OCI-LY1 (cell line): ENCODE measurements around the gene AGPAT3.

Experiments used
- H2AFZ ChIP-seq: fragments of 200-600 bp; sonication (generic), shearing (Covaris generic); 2 replicates; pipeline ENCODE4 v1.6.0; 2014; ENCODE audit warnings: antibody characterized with exemption, mild to moderate bottlenecking, low read length
- H3F3A ChIP-seq: fragments of 200-600 bp; sonication (generic), shearing (Covaris generic); 2 replicates; pipeline ENCODE4 v1.6.0; 2014; ENCODE audit warnings: mild to moderate bottlenecking, antibody characterized with exemption, low read length, moderate library complexity; ENCODE audit not compliant: insufficient read depth
- H3K27ac ChIP-seq: fragments of 200-600 bp; sonication (generic); 2 replicates; pipeline ENCODE4 v1.5.1; 2014; ENCODE audit warnings: low read length, mixed run types, mild to moderate bottlenecking, low read depth; ENCODE audit not compliant: poor library complexity, severe bottlenecking
- H3K27me3 ChIP-seq: fragments of 200-600 bp; sonication (generic); 2 replicates; pipeline ENCODE4 v1.6.0; 2014; ENCODE audit warnings: antibody characterized with exemption, mild to moderate bottlenecking, low read length, moderate library complexity; ENCODE audit not compliant: insufficient read depth
- H3K36me3 ChIP-seq: fragments of 200-600 bp; sonication (generic); 2 replicates; pipeline ENCODE4 v1.6.1; 2014; ENCODE audit warnings: mild to moderate bottlenecking, antibody characterized with exemption, low read length, moderate library complexity, mixed read lengths; ENCODE audit not compliant: insufficient read depth
- H3K4me1 ChIP-seq: fragments of 200-600 bp; sonication (generic); 2 replicates; pipeline ENCODE4 v1.5.1; 2014; ENCODE audit warnings: mild to moderate bottlenecking, low read length, moderate library complexity; ENCODE audit not compliant: insufficient read depth, severe bottlenecking
- H3K4me2 ChIP-seq: fragments of 200-600 bp; sonication (generic), shearing (Covaris generic); 2 replicates; pipeline ENCODE4 v1.6.1; 2014; ENCODE audit warnings: low read length
- H3K4me3 ChIP-seq: fragments of 200-600 bp; sonication (generic); 2 replicates; pipeline ENCODE4 v1.5.1; 2014; ENCODE audit warnings: low read length, low read depth, mild to moderate bottlenecking, mixed read lengths; ENCODE audit not compliant: poor library complexity, severe bottlenecking
- H3K79me2 ChIP-seq: fragments of 200-600 bp; shearing (Covaris generic); 2 replicates; pipeline ENCODE4 v1.6.1; 2016; ENCODE audit warnings: mixed run types, low read length, mixed read lengths; ENCODE audit not compliant: insufficient read depth
- H3K9ac ChIP-seq: fragments of 200-600 bp; sonication (generic), shearing (Covaris generic); 2 replicates; pipeline ENCODE4 v1.6.1; 2014; ENCODE audit warnings: mild to moderate bottlenecking, low read length, mixed read lengths
- H3K9me2 ChIP-seq: fragments of 200-600 bp; sonication (generic), shearing (Covaris generic); 2 replicates; pipeline ENCODE4 v1.6.1; 2014; ENCODE audit warnings: low read depth, mild to moderate bottlenecking, low read length, mixed read lengths
- H3K9me3 ChIP-seq: fragments of 200-600 bp; shearing (Covaris generic); 2 replicates; pipeline ENCODE4 v1.6.1; 2014; ENCODE audit warnings: low read length, mixed read lengths
- H4K20me1 ChIP-seq: fragments of 200-600 bp; sonication (generic), shearing (Covaris generic); 2 replicates; pipeline ENCODE4 v1.6.0; 2016; ENCODE audit warnings: mild to moderate bottlenecking, low read length; ENCODE audit not compliant: insufficient read depth
- CTCF ChIP-seq: fragments of 200-600 bp; sonication (generic), shearing (Covaris generic); IDR thresholded peaks from 2 replicates; pipeline ENCODE4 v1.5.1; 2017; ENCODE audit warnings: mild to moderate bottlenecking, antibody characterized with exemption, low read length, moderate library complexity, mixed read lengths
- EZH2 ChIP-seq: fragments of 200-600 bp; sonication (generic), shearing (Covaris generic); IDR thresholded peaks from 2 replicates; pipeline ENCODE4 v1.8.0; 2017; ENCODE audit warnings: borderline replicate concordance, mixed run types, mild to moderate bottlenecking, antibody characterized with exemption, low read length, moderate library complexity, mixed read lengths

Gene AGPAT3

DNA sequence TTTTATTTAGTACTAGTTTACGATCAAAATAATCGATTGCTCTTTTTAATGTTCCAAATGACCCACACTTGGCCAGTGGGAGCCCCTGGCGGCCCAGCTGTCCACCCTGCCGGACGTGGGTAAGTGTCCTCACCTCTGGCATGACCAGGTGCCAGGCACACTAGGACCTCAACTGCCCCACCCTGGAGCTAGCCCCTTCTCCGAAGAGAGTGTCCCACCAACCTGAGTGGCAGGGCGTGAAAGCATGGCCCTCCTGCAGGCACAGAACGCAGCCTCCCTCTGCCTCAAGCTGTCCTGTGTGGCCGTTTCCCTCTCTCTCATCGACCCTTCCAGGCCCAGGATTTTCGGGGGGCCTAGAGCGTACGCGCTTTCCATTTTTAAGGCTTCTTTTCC lies 32.9 kb upstream of the AGPAT3 start:
- TF ChIP-seq EZH2, result no peak
- TF ChIP-seq CTCF, result no peak

GRCh38 chr21:43832648-43833047 lies 32.4 kb upstream of the AGPAT3 start:
- H3K4me3 ChIP-seq, result no peak overlapping the region
- no peak overlapping the region for H3K9ac ChIP-seq
- no peaks in the 10 kb centered on the region; the same call in 1 of the 2 replicates for H3K36me3 ChIP-seq
- H2AFZ ChIP-seq, result no peak overlapping the region
- H3K4me1 ChIP-seq, result no peaks in the 10 kb centered on the region
- no peaks in the 10 kb centered on the region for H3K79me2 ChIP-seq
- peaks cover 49% of the 10 kb centered on the region for H3K27me3 ChIP-seq
- TF ChIP-seq EZH2 (no peak), CTCF (no peak)
- no peak overlapping the region for H3K27ac ChIP-seq
- no peaks in the 10 kb centered on the region for H3K9me2 ChIP-seq
- H4K20me1 ChIP-seq, result no peaks in the 10 kb centered on the region
- H3K9me3 ChIP-seq, result 0 out of 2 replicates have a peak, but pooled peaks cover 3% of the 10 kb centered on the region
- H3F3A ChIP-seq, result no peaks in the 10 kb centered on the region
- H3K4me2 ChIP-seq, result no peak overlapping the region

More for the DNA sequence above, 32.9 kb upstream of the AGPAT3 start:
- H3K9ac ChIP-seq, result no peak overlapping the region
- 0 out of 2 replicates have a peak, but pooled peaks cover 3% of the 10 kb centered on the region for H3K9me3 ChIP-seq
- H3K79me2 ChIP-seq, result no peaks in the 10 kb centered on the region
- no peak overlapping the region for H3K27ac ChIP-seq
- H3K4me3 ChIP-seq, result no peak overlapping the region
- H3K27me3 ChIP-seq, result peaks cover 49% of the 10 kb centered on the region
- no peak overlapping the region for H3K4me2 ChIP-seq
- no peaks in the 10 kb centered on the region for H3K4me1 ChIP-seq
- no peak overlapping the region for H2AFZ ChIP-seq
- no peaks in the 10 kb centered on the region for H3F3A ChIP-seq
- no peaks in the 10 kb centered on the region for H3K9me2 ChIP-seq
- no peaks in the 10 kb centered on the region for H4K20me1 ChIP-seq
- H3K36me3 ChIP-seq, result no peaks in the 10 kb centered on the region; the same call in 1 of the 2 replicates

- H3K9me2 ChIP-seq, result no peaks in the 10 kb centered on the region
- no peak overlapping the region for H2AFZ ChIP-seq
- H3K4me3 ChIP-seq, result no peak overlapping the region
- H3K4me2 ChIP-seq, result no peak overlapping the region
- no peak overlapping the region for H3K27ac ChIP-seq
- H3F3A ChIP-seq, result no peaks in the 10 kb centered on the region
- no peaks in the 10 kb centered on the region for H3K4me1 ChIP-seq
- TF ChIP-seq CTCF (no peak), EZH2 (no peak)
- H3K9me3 ChIP-seq, result 0 out of 2 replicates have a peak, but pooled peaks cover 3% of the 10 kb centered on the region
- no peak overlapping the region for H3K9ac ChIP-seq
- no peaks in the 10 kb centered on the region; the same call in 1 of the 2 replicates for H3K36me3 ChIP-seq
- H3K79me2 ChIP-seq, result no peaks in the 10 kb centered on the region
- H4K20me1 ChIP-seq, result no peaks in the 10 kb centered on the region
- H3K27me3 ChIP-seq, result peaks cover 43% of the 10 kb centered on the region
Observed at GRCh38 chr21:43834146-43834905, 30.7 kb upstream of the AGPAT3 start.
